Measurements from ENCODE around the gene LYSMD1. TPM values are rescaled to one million over a fixed set of nuclear protein-coding genes. Genes with fewer than 3 reads are reported as not detected.

LYSMD1 gene
- total RNA-seq, 2 donors from 2014 or later: 9.7 to 10.3 TPM

DNA sequence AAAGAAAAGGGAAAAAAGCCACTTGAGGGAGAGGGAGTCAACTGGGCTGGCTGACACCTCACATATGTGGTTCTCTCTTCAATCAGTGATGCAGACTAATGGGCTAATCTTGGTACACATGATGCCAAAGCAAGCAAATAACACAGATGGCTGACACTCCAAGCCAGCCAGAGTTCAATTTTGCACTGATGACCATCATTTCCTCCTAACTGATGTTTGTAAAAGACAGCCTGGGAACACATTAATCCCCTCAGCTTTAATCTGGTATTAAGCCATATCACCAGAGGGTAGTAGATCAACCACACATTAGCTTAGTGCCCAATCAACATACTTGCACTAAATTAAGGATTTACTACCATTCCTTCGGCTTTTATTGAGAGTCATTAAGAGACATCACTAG is 21.5 kb upstream of the LYSMD1 start:
- intact Hi-C loops (cut with DNase I): no loop called here
- DNase-seq (no peak), ATAC-seq (no peak)

DNA sequence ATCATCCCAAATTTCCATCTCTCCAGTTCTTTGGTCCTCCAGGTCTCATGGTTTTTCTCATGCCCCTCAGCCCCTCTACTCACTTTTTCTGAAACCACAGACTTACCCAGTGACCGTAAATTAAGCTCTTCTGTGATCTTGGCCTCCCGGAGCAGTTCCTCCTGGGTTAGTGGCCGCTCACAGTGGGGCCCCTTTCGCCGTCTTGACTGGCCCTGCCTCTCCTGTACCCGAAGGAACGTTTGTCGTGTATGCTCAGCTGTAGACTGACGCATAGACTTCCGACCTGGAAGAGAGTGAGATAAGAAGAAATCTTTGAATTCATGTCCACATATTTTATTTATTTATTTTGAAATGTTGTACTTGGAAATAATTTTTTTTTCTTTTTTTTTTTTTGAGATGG is 18.5 kb upstream of the LYSMD1 start:
- no peak for ATAC-seq
- intact Hi-C loops (cut with DNase I): no loop called here
- DNase-seq: no peak

DNA sequence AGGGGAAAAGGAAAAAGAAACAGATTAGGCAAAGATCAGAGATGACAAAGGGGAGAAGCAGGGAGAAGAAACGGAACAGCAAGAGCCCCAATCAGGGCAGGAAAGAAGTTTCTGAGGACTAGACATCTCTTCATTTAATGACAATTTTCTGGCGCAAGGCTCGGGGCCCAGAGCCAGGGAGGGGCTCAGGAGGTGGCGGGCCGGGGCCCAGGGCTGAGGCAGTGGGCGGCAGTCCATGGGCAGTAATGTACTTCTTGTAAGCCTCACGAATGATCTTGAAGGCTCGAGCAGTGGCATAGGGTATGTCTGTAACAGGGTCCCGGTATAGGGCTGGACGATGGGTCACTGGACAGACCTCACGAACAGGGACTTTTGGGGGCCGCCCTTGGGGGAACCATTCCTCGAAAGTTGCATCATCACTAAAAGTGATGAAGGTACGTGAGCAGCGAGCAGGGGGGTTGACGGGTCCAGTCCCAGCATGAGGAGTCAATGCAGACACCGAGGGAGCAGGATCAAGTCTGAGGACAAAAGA is 10.9 kb upstream of the LYSMD1 start:
- no peak for ATAC-seq
- no peak for DNase-seq
- intact Hi-C loops (cut with DNase I): no loop called here

DNA sequence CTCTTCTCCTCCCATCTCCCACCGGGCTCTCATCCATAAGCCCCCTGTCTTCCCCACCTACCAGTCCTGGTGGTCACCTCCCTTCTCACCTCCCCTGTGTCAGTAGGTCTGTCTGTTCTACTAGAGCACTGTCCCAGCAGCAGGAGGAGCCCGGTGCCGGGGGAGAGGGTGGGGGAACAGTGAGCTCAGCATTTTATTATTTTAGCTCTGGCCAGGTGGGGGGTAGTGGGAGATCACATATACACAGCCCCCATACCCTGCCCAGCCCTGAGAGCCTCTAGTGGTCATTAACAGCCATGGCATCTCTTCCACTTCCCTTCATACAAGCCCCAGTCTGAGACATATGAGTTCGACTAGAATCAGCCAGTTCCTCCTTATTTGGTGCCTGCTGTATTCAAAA is 10.2 kb upstream of the LYSMD1 start, which contains the start of gene TMOD4:
Gene TMOD4, minus strand, starts transcription at position 119 of the 400 bp plus-strand sequence. CDS start 1,106 bp downstream, outside the sequence.
- no peak for DNase-seq
- peak in 1 of 2 donors; percentile 41 for ATAC-seq
- intact Hi-C loops (cut with DNase I): no loop called here

DNA sequence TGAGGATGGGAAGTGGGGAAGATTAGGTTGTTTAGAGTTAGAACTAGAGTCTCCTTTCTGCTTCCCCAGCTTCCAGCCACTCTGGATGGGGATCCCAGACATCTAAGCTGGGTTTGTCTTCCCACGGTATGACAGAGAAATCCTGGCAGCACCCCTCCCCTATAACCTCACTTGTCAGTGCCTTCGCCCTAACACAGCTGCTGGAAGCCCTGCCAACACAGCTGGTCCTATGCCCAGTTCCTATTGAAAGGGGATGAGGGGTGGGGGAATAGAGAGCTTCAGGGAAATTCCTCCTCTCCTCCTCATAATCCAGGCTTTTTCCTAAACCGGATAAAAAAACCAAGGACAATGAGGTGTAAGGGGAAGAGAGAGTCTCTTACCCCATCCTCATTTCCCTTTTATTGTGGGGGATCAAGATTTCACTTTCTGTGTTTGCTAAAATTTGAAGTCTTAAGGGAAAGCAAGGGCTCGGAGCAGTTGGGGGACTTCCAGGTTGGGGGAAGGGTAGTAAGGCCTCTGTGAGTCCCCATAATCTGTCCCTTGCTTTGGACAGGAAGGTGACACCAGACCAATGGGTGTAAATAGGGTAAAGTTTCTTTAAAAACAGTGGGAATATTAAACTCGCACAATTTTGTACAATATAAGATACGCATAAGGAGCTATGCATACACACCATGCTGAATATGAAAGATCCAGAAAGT is 9.5 kb upstream of the LYSMD1 start:
- ATAC-seq (peak; percentile 20 to 82), DNase-seq (no peak)

DNA sequence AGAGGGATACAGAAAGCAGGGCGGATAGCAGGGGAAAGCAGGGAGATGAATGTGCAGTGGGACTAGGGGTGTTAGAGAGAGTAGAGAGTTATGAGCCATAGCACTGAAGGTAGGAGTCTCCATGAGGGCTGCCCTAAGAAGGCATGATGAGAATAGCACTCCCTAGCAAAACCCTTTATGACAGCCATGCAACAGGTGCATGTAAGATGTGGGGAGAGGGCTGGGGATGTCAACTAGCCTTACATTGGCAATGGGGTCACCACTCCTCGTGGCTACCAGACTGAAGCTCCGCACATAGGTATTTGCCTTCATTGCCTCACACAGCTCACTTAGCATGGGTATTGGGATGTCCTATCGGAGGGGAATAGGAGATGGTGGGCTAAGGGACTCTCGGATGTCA is 5.5 kb upstream of the LYSMD1 start:
- intact Hi-C loops (cut with DNase I): no loop called here
- DNase-seq: no peak
- ATAC-seq: no peak

More for the DNA sequence above, 9.5 kb upstream of the LYSMD1 start:
- intact Hi-C loops (cut with DNase I): no loop called here

DNA sequence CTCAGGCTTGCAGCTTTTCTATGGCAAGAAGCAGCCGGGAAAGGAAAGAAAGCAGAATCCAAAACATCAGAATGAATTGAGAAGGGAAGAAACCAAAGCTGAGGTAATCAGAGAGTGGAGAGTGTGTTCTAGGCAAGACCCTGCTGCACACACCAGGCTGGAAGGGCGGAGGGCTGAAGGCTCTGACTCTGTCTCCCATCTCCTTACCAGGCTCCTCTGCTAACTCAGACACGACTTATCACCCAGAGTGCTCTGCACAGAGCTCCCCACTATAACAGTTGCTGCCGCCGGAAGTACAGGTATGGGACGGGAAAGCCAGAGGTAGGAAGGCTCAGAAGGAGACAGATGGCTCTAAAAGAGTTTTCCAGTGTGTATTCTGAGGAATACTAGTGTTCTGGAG is 1.4 kb upstream of the LYSMD1 start:
- no peak for DNase-seq
- no peak for ATAC-seq
- intact Hi-C loops (cut with DNase I): no loop called here

DNA sequence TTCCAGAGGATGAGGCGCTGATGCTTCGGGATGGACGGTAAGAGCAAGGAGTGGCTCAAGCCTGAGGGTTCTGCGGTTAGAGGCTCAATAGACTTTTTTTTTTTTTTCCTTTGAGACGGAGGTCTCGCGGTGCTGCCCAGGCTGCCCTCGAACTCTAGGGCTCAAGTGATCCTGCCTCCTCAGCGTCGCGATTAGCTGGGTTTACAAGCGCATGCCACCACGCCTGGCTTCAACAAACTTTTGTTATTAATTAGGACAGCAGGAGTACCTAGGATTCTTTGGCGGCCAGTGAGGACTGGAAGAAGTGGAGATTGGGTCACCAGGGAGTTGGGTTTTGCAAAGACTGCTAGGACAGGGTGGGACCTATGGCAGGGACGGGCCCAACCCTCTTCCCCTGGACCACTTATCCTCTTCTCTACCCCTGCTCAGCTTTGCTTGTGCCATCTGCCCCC is 829 bp upstream of the LYSMD1 start:
- ATAC-seq (peak; percentile 2 to 8), DNase-seq (no peak)
- intact Hi-C loops (cut with DNase I): no loop called here

DNA sequence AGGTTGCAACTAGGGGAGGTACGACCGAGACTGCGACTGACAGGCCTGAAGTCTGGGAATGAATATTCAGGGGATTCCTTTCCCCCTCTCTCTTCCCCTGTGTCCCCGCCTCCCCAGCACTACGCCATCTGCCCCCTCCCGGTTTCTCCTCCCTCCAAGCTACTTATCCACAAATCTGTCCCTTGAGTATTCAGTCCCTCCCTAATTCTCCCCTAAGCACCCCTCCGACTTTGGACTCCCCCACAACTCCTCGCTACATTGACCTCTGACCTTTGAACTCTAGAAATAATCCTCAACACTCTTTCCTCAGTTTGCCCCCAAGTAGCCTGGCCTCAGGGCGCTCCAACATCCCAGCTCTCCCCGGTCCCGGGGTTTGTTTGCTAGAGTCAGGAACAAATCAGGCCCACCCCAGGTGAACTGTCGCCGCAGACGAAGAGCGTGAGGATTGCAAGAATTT is 393 bp downstream of the LYSMD1 start:
- intact Hi-C loops (cut with DNase I): no loop called here
- peak; percentile 65 to 69 for ATAC-seq
- DNase-seq: peak; percentile 48

DNA sequence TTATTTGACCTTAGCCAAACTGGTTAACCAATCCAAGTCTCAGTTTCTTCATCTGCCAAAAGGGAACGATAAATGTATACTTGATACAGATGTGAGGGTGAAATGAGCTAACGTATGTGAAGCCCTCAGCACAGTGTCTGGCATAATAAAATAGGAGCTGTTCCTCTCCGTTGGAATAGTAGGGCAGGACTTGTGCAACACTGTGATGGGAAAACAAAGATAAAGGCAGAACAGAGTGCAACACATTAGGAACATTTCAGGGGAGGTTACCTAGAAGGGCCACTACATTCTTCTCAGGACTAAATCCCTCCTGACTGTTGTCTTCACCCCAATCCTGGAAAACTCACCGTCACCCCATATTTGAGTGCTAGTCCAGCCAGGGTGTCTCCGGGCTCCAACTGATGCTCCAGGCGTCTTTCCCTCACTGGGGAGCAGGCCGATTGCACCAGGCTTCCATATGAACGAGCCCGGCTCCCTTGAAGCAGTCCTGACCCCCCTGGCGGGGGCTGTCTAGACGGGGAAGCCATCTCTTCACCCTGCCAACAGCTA is 896 bp downstream of the LYSMD1 start:
- intact Hi-C loops (cut with DNase I): no loop called here
- DNase-seq (no peak), ATAC-seq (peak; percentile 4 to 43)

DNA sequence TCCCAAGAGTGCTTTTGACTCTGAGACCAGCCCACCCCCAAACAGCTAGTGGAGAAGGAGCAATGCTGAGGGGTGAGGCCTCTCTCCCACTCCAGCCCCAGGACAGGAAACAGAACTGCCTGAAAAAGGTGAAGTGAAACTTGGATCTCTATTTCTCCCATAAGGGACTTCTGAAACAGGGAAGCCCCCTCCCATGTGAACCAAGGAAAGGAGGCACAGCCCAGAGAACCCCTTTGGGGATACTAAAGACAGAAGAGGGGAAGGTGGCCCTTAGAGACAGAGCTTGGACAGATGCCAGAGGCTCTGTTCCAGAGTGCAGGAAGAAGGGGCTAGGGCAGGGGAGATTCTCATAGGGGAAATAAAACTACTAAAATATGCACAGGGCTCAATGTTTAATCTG is 6.3 kb downstream of the LYSMD1 start:
- DNase-seq: no peak
- intact Hi-C loops (cut with DNase I): loop anchor here (5.0 kb wide), 2 partner anchors 62 to 132 kb away; no protein-coding TSS in a partner anchor
- peak in 1 of 2 donors; percentile 3 for ATAC-seq

DNA sequence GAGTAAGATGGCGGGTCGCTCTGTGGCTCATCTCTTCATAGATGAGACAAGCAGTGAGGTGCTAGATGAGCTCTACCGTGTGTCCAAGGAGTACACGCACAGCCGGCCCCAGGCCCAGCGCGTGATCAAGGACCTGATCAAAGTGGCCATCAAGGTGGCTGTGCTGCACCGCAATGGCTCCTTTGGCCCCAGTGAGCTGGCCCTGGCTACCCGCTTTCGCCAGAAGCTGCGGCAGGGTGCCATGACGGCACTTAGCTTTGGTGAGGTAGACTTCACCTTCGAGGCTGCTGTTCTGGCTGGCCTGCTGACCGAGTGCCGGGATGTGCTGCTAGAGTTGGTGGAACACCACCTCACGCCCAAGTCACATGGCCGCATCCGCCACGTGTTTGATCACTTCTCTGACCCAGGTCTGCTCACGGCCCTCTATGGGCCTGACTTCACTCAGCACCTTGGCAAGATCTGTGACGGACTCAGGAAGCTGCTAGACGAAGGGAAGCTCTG is 6.9 kb downstream of the LYSMD1 start:
- no peak for DNase-seq
- ATAC-seq: peak in 1 of 2 donors; percentile 3
- intact Hi-C loops (cut with DNase I): loop anchor here (5.0 kb wide), 2 partner anchors 62 to 132 kb away; no protein-coding TSS in a partner anchor

DNA sequence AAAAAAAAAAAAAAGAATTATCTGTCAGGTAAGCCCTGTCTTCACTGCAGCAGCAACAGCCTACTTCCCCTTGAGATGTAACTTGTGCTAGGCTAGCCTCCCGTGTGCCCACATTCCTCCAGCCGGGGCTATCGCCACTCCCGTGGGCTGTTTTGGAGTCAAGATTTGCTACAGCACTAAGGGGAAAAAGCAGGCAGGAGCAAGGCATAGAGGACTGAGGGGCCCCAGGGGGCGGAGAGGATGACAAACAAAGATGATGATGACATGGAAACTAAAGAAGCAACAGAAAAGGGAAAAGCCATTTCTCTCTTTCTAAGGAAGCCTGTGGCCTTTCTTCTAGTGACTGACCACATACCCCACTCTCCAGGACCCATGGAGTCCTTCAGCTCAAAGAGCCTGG is 7.4 kb downstream of the LYSMD1 start:
- DNase-seq (no peak), ATAC-seq (no peak)
- intact Hi-C loops (cut with DNase I): loop anchor here (5.0 kb wide), 2 partner anchors 61 to 131 kb away; no protein-coding TSS in a partner anchor

DNA sequence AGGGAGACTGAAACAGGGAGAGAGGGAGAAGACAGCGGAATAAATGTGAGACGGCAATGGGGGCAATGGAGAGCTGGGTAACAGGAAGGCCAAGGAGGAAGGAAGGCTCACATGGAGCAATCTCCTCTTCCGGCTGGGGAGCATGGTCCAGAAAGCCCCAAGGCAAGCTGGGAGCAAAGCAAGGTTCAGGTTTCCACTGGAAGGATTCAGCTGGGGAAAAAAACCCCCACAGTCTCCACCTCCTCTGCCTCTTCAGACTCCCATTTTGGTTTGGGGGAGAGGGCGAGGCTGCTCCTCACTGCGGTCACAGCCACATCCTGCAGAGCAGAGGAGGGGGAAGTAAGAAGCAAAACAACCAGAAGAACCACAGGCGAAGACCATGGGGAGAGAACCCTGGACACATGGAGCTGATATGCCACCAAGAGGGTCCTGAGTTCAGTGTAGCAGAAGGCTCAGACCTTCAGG is 8.6 kb downstream of the LYSMD1 start:
- DNase-seq (no peak), ATAC-seq (peak; percentile 32 to 48)
- intact Hi-C loops (cut with DNase I): loop anchor here (2.0 to 5.0 kb wide), 3 partner anchors 56 to 130 kb away; no protein-coding TSS in a partner anchor

DNA sequence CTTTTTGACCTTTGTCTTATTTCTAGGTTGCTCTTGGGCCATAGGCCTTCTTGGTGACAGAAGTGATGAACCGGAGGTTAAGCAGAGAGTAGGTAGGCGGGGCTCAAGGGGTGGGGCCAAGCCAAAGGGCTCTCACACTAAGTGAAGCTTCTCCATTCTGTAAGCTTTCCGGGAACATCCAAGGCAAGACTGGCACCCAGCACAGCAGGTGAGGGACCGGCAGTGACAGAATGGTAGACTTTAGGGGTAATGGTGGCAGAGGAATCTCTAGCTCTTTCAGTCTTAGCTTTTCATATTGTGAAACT is 9.2 kb downstream of the LYSMD1 start, which contains the start of gene TNFAIP8L2:
Gene TNFAIP8L2, plus strand, starts transcription at position 135 of the 305 bp plus-strand sequence. CDS start 2,049 bp downstream, outside the sequence.
- peak; percentile 58 to 74 for ATAC-seq

DNA sequence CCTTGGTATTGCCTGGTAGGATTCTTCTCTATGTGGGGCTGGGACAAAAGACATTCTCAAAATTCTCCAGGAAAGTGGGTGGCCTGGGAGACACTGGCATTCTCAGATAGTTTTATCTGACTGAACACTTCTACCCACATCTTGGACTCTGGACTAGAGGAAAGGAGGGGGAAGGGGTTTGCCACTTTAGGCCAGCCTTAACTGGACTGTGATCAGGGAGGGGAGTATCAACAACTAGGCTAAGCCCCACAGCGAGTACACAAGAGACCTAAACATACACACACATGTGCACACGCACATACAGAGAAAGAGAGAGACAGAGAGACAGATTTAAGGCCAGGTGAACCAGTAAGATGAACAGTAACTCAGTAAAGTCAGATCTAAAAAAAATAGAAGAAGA is 18.0 kb downstream of the LYSMD1 start:
- DNase-seq (no peak), ATAC-seq (no peak)
- intact Hi-C loops (cut with DNase I): no loop called here

More for the DNA sequence above, 9.2 kb downstream of the LYSMD1 start, which contains the start of gene TNFAIP8L2:
- intact Hi-C loops (cut with DNase I): loop anchor here (2.0 to 5.0 kb wide), 3 partner anchors 56 to 129 kb away; no protein-coding TSS in a partner anchor
- DNase-seq: peak; percentile 64

DNA sequence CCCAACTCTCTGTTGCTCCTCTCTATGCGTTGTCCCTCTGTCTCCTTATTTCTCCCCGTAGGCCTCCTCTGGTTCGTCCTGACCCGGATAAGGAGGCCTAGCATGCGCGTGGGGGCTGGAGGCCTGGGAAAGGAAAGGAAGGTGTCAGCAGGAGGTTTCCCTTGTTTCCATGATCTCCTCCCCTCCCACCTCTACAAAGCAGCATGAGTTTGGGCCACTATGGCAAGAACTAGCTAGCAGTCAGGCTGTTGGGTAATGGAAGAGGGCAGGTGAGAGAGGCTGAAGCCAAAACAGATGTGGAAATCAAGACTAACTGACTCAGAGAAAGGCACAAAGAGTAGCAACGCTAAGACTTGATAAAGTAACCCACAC is 18.6 kb downstream of the LYSMD1 start:
- DNase-seq (no peak), ATAC-seq (peak in 1 of 2 donors; percentile 0)
- intact Hi-C loops (cut with DNase I): no loop called here

DNA sequence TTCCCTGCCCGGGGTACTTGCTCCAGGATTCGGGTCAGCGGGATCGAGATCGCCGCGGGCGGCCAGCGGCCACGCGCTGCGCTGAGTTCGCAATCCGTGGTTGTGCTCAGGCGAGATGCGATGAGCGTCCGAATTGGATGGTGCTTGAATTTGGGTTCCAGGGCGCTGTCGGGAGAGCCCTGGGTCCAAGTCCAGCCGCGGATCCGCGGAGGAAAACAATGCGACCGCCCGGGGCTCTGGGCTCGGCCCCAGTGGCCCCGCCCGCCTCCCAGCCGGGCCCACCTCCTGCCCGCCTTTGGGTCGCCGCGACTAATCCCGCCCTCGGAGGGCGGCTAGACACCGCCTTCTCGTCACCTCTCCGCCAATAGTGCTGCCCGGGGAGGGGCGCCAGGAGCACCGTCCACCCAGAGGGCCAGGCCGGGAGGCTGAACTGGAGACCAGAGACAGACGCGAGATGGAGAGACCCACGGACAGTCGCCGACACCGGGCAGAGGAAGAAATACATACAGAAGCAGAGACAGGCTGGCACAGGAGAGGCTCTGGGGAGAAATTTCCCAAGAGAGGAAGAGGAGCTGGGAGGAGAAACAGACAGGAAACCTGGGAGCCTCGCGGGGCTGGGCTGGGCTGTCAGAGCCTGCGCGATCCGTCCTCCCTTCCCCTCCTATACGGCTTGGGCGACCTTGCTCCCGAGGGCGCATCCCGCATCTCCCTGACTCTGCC is 19.1 kb downstream of the LYSMD1 start, which contains the start of gene SEMA6C:
Gene SEMA6C, minus strand, starts transcription at position 220 of the 720 bp plus-strand sequence. CDS start 4,010 bp downstream, outside the sequence.
- ATAC-seq (peak; percentile 95 to 97), DNase-seq (peak; percentile 96)
- intact Hi-C loops (cut with DNase I): no loop called here

DNA sequence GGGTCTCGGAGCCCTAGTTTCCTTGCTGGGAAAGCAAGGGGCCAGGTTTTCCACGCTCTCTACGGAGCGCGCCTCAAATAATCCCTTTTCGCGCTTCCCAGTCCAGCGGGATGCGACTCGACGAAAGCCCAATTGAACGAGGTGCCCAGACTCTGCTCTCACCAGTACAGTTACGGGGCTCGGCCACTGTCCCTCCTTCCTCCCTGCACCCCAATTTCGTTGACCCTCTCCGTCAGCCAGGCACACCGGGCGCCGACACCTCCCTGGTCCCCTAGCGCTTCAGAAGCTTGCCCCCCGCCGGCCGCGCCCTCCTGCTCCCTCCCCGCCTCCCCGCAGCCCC is 19.7 kb downstream of the LYSMD1 start:
- intact Hi-C loops (cut with DNase I): no loop called here
- DNase-seq: no peak
- peak; percentile 5 to 8 for ATAC-seq
